SK-N-SH treated with all-trans-retinoic acid at 6 μM for 48 hours (cell line): ENCODE measurements around the gene IRS1.

ENCODE experiments used
- ARNTL ChIP-seq: fragments of 450-650 bp; formaldehyde crosslinking; IDR thresholded peaks from 2 replicates; pipeline ENCODE4 v1.5.0; 2020; ENCODE audit warnings: low read depth, mild to moderate bottlenecking, moderate library complexity, borderline replicate concordance
- ESRRG ChIP-seq: fragments of 250-450 bp; sonication (Bioruptor Pico); IDR thresholded peaks from 2 replicates; pipeline ENCODE4 v1.6.1; 2021; ENCODE audit warnings: mild to moderate bottlenecking
- PPARA ChIP-seq: fragments of 250-450 bp; sonication (Bioruptor Pico); IDR thresholded peaks from 2 replicates; pipeline ENCODE4 v1.5.0; 2020; ENCODE audit warnings: mild to moderate bottlenecking, borderline replicate concordance
- RARB ChIP-seq: fragments of 250-450 bp; sonication (Bioruptor Pico); IDR thresholded peaks from 2 replicates; pipeline ENCODE4 v1.8.0; 2021; ENCODE audit warnings: mild to moderate bottlenecking, moderate library complexity
- SNAI2 ChIP-seq: fragments of 250-450 bp; sonication (Bioruptor Pico); IDR thresholded peaks from 2 replicates; pipeline ENCODE4 v1.5.0; 2020; ENCODE audit warnings: mild to moderate bottlenecking, moderate library complexity
- TOX ChIP-seq: fragments of 250-450 bp; sonication (Bioruptor Pico); IDR thresholded peaks from 2 replicates; pipeline ENCODE4 v1.8.0; 2021; ENCODE audit warnings: mild to moderate bottlenecking, moderate library complexity, borderline replicate concordance
- ZC3H10 ChIP-seq: fragments of 250-450 bp; sonication (Bioruptor Pico); IDR thresholded peaks from 2 replicates; pipeline ENCODE4 v1.5.1; 2021; ENCODE audit warnings: mild to moderate bottlenecking, moderate library complexity
- ZFP3 ChIP-seq: fragments of 250-450 bp; sonication (Bioruptor Pico); IDR thresholded peaks from 2 replicates; pipeline ENCODE4 v1.5.0; 2020; ENCODE audit warnings: mild to moderate bottlenecking, moderate library complexity
- ZFP30 ChIP-seq: fragments of 450-650 bp; formaldehyde crosslinking; IDR thresholded peaks from 2 replicates; pipeline ENCODE4 v1.5.0; 2022; ENCODE audit warnings: mild to moderate bottlenecking, moderate library complexity
- ZNF70 ChIP-seq: fragments of 450-650 bp; formaldehyde crosslinking; IDR thresholded peaks from 2 replicates; pipeline ENCODE4 v1.5.0; 2020; ENCODE audit warnings: mild to moderate bottlenecking, moderate library complexity
- ZNF8 ChIP-seq: fragments of 450-650 bp; formaldehyde crosslinking; IDR thresholded peaks from 2 replicates; pipeline ENCODE4 v1.5.0; 2020; ENCODE audit warnings: mild to moderate bottlenecking, moderate library complexity

GRCh38 chr2:226837334-226837733 is 37.7 kb upstream of the IRS1 start:
- TF ChIP-seq PPARA (CRISPR knock-in tag) = no peak
- TF ChIP-seq ZNF8 (CRISPR knock-in tag) = no peak
- no peak for TF ChIP-seq ARNTL
- TF ChIP-seq SNAI2 (CRISPR knock-in tag) = no peak
- TF ChIP-seq ZFP3 (CRISPR knock-in tag) = no peak
- TF ChIP-seq ZFP30 (CRISPR knock-in tag) = no peak
- no peak for TF ChIP-seq TOX (CRISPR knock-in tag)
- TF ChIP-seq RARB (CRISPR knock-in tag) = no peak
- TF ChIP-seq ZC3H10 (CRISPR knock-in tag) = no peak
- TF ChIP-seq ESRRG (CRISPR knock-in tag) = no peak
- TF ChIP-seq ZNF70 (CRISPR knock-in tag) = no peak
